T1000 (cell line): Measurements from ENCODE around the gene ARL4A.
"Not testable (repeated sequence)": the region's sequence is repeated elsewhere in the genome, so short reads cannot be mapped to it uniquely, and the experiment has no call there.

Experiments
- DNase-seq: peaks from one replicate; lab custom pipeline; 2025; ENCODE audit warnings: mixed read lengths; lab: John Stamatoyannopoulos, UW

The ARL4A gene

GRCh38 chr7:12670000-12670729 lies 17.3 kb upstream of the ARL4A start:
- DNase-seq: no peak

- no peak for DNase-seq
These were observed 16.5 kb upstream of the ARL4A start for GRCh38 chr7:12670743-12671520.

- not testable (repeated sequence) for DNase-seq
These were observed 14.0 kb upstream of the ARL4A start for GRCh38 chr7:12673436-12673835.

GRCh38 chr7:12674053-12674452 lies 13.4 kb upstream of the ARL4A start:
- DNase-seq: no peak

GRCh38 chr7:12674861-12675260 lies 12.6 kb upstream of the ARL4A start:
- DNase-seq: no peak

GRCh38 chr7:12683678-12684585 lies 3.5 kb upstream of the ARL4A start:
- no peak for DNase-seq

GRCh38 chr7:12684733-12685132 lies 2.7 kb upstream of the ARL4A start:
- no peak for DNase-seq

- no peak for DNase-seq
These were observed 1.9 kb upstream of the ARL4A start for GRCh38 chr7:12685550-12685949.

GRCh38 chr7:12686234-12686890 lies 1.1 kb upstream of the ARL4A start:
- DNase-seq: peak; percentile 94

- DNase-seq: no peak
These were observed 312 bp downstream of the ARL4A start for GRCh38 chr7:12687718-12688171.

GRCh38 chr7:12688485-12689170 lies 1.2 kb downstream of the ARL4A start:
- not testable (repeated sequence) for DNase-seq

- DNase-seq: no peak
These were observed 2.0 kb downstream of the ARL4A start for GRCh38 chr7:12689451-12689850.

- no peak for DNase-seq
These were observed 2.8 kb downstream of the ARL4A start for GRCh38 chr7:12690041-12690878.

- not testable (repeated sequence) for DNase-seq
These were observed 4.0 kb downstream of the ARL4A start for GRCh38 chr7:12691388-12691787.

GRCh38 chr7:12692035-12692434 lies 4.6 kb downstream of the ARL4A start:
- DNase-seq: no peak

GRCh38 chr7:12692479-12693259 lies 5.2 kb downstream of the ARL4A start:
- DNase-seq: no peak

- DNase-seq: no peak
These were observed 7.4 kb downstream of the ARL4A start for GRCh38 chr7:12694817-12695216.

- DNase-seq: no peak
These were observed 8.5 kb downstream of the ARL4A start for GRCh38 chr7:12695965-12696364.

GRCh38 chr7:12699299-12699698 lies 11.9 kb downstream of the ARL4A start:
- no peak for DNase-seq
